CD14-positive monocyte (primary cell): ENCODE data around the gene COL26A1. TPM values are rescaled to one million over a fixed set of nuclear protein-coding genes. Genes with fewer than 3 reads are reported as not detected.
"Not testable (repeated sequence)": the region's sequence is repeated elsewhere in the genome, so short reads cannot be mapped to it uniquely, and the experiment has no call there.

Experiments
- DNase-seq, 3 donors: peaks; one replicate each; pipeline ENCODE4 v3.0.0-alpha.2; 2011 to 2022
- H2AFZ ChIP-seq: 2 replicates; pipeline ENCODE4 v1.6.0; 2012; ENCODE audit warnings: mild to moderate bottlenecking, low read depth, low read length, inconsistent platforms; ENCODE audit not compliant: insufficient read depth, poor library complexity, severe bottlenecking
- H3K27ac ChIP-seq, 2 donors: 1 replicate in 1 of 2; 2 replicates in 1 of 2; pipeline ENCODE4 v1.5.1; 2012 to 2013; ENCODE audit warnings: low read length in 2 of 2, control low read depth in 1 of 2, inconsistent platforms in 1 of 2, low read depth in 1 of 2, mild to moderate bottlenecking in 1 of 2
- H3K27me3 ChIP-seq, 2 donors: one replicate each; pipeline versions ENCODE4 v1.6.0 to v1.6.1; 2011 to 2013; ENCODE audit warnings: low read length in 2 of 2; ENCODE audit not compliant: control insufficient read depth in 2 of 2, insufficient read depth in 2 of 2
- H3K36me3 ChIP-seq, 2 donors: replicated peaks in 1 of 2; 1 replicate in 1 of 2; 2 replicates in 1 of 2; pipeline versions ENCODE4 v1.5.1 to v1.6.1; 2012 to 2013; ENCODE audit warnings: low read length in 2 of 2, control low read depth in 1 of 2, inconsistent platforms in 1 of 2, mild to moderate bottlenecking in 1 of 2; ENCODE audit not compliant: insufficient read depth in 2 of 2, control insufficient read depth in 1 of 2
- H3K4me1 ChIP-seq, 2 donors: 1 replicate in 1 of 2; 2 replicates in 1 of 2; pipeline versions ENCODE4 v1.5.1 to v1.6.1; 2012 to 2013; ENCODE audit warnings: low read length in 2 of 2, control low read depth in 1 of 2, inconsistent platforms in 1 of 2, mild to moderate bottlenecking in 1 of 2, moderate library complexity in 1 of 2; ENCODE audit not compliant: insufficient read depth in 2 of 2, control insufficient read depth in 1 of 2
- H3K4me2 ChIP-seq: replicated peaks from 2 replicates; pipeline ENCODE3; 2012; ENCODE audit warnings: low read length, moderate library complexity, mild to moderate bottlenecking; ENCODE audit not compliant: poor library complexity, severe bottlenecking; ENCODE audit errors: extremely low read depth
- H3K4me3 ChIP-seq, 3 experiments: fragments of 200-600 bp in 1 of 3; sonication (generic) in 1 of 3; replicated peaks in 1 of 3; 1 replicate in 2 of 3; 2 replicates in 1 of 3; pipeline ENCODE4 v1.5.1; 2011 to 2013; ENCODE audit warnings: low read length in 3 of 3, mild to moderate bottlenecking in 3 of 3, control low read depth in 2 of 3, low read depth in 2 of 3, inconsistent platforms in 1 of 3, moderate library complexity in 1 of 3
- H3K79me2 ChIP-seq: 2 replicates; pipeline ENCODE4 v1.6.0; 2012; ENCODE audit warnings: mild to moderate bottlenecking, control low read depth, inconsistent platforms, low read length, moderate library complexity; ENCODE audit not compliant: insufficient read depth
- H3K9ac ChIP-seq: 2 replicates; pipeline ENCODE4 v1.6.0; 2017; ENCODE audit warnings: low read length, mild to moderate bottlenecking; ENCODE audit not compliant: insufficient read depth, poor library complexity, severe bottlenecking
- H3K9me3 ChIP-seq, 2 donors: replicated peaks in 1 of 2; 1 replicate in 1 of 2; 2 replicates in 1 of 2; pipeline versions ENCODE4 v1.5.1 to v1.6.1; 2012 to 2013; ENCODE audit warnings: low read length in 2 of 2, control low read depth in 1 of 2; ENCODE audit not compliant: control insufficient read depth in 1 of 2, insufficient read depth in 1 of 2
- H4K20me1 ChIP-seq: 2 replicates; pipeline ENCODE4 v1.6.0; 2012; ENCODE audit warnings: mild to moderate bottlenecking, low read length, control low read depth, moderate library complexity; ENCODE audit not compliant: insufficient read depth
- H3K27ac Mint-ChIP-seq, 7 donors: one replicate each; pipeline ENCODE4 v1.8.0; 2020; ENCODE audit warnings: mild to moderate bottlenecking in 7 of 7, mixed read lengths in 7 of 7, moderate library complexity in 6 of 7, inconsistent platforms in 2 of 7
- H3K27me3 Mint-ChIP-seq, 3 donors: one replicate each; pipeline ENCODE4 v1.8.0; 2021 to 2022; ENCODE audit warnings: low read depth in 3 of 3, mild to moderate bottlenecking in 3 of 3, mixed read lengths in 3 of 3, moderate library complexity in 3 of 3, inconsistent platforms in 1 of 3
- H3K36me3 Mint-ChIP-seq, 2 donors: one replicate each; pipeline ENCODE4 v1.8.0; 2020; ENCODE audit warnings: mixed read lengths in 2 of 2, inconsistent platforms in 1 of 2, mild to moderate bottlenecking in 1 of 2
- H3K4me1 Mint-ChIP-seq: one replicate; pipeline ENCODE4 v1.8.0; 2020; ENCODE audit warnings: mild to moderate bottlenecking, mixed read lengths
- H3K4me3 Mint-ChIP-seq, 2 donors: one replicate each; pipeline ENCODE4 v1.8.0; 2020; ENCODE audit warnings: mild to moderate bottlenecking in 2 of 2, mixed read lengths in 2 of 2, moderate library complexity in 1 of 2
- H3K9me3 Mint-ChIP-seq, 7 donors: one replicate each; pipeline ENCODE4 v1.8.0; 2020 to 2022; ENCODE audit warnings: mixed read lengths in 7 of 7, mild to moderate bottlenecking in 6 of 7, moderate library complexity in 6 of 7, inconsistent platforms in 2 of 7
- WGBS: methylation state at CpG from one replicate; pipeline ENCODE4 v1.1.5; 2013; ENCODE audit warnings: missing lambda C conversion rate; ENCODE audit not compliant: insufficient coverage; 5-methylcytosine and 5-hydroxymethylcytosine counted together
- intact Hi-C, 2 donors: fragments of 100-400 bp; cut with micrococcal nuclease; formaldehyde crosslinking; loops; one replicate each; pipeline versions ENCODE4 v1.15.0 to v1.15.1; 2023
- polyA plus RNA-seq, 3 donors: library from polyadenylated mRNA; depleted of rRNA in 1 of 3; unstranded in 2 of 3; stranded (reverse) in 1 of 3; fragments of 300-500 nt in 2 of 3; fragments of >200 nt in 1 of 3; fragmentation: Illumina TruSeq in 2 of 3; gene quantifications; 1 replicate in 2 of 3; 2 replicates in 1 of 3; pipeline ENCODE4 v1.2.3, GENCODE V29; 2012 to 2021
- TF ChIP-seq, protein P1 (sequence below): fragments of 200-600 bp; IDR thresholded peaks from one replicate; pipeline ENCODE4 v1.8.0; 2022; ENCODE audit warnings: antibody characterized with exemption, mild to moderate bottlenecking

Gene COL26A1
- polyA plus RNA-seq, 3 donors = not detected

DNA sequence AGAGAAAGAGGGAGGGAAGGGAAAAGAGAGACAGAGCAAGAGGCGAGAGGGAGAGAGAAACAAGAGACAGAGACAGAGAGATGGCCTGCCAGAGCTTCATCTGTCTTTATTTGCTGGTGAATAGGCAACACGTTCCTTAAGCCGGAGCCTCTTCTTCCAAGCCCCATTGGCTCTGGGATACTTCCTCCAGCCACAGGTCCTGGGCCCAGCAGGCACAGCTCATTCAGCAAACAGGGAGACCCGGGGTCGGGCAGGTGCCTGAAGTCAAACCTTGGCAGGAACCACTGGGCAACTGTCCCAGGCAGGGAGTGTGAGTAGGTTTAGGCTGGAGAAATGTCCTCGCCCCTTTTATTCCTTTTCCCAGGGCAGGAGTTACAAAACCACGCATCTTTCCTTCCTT lies 198.2 kb downstream of the COL26A1 start:
- Histone ChIP-seq H3K4me2 (no peak overlapping the region), H3K27me3 (no peaks in the 10 kb centered on the region), H3K36me3 (no peaks in the 10 kb centered on the region), H3K9me3 (no peaks in the 10 kb centered on the region), H3K4me1 (no peaks in the 10 kb centered on the region), H3K79me2 (no peaks in the 10 kb centered on the region), H2AFZ (no peak overlapping the region), H4K20me1 (no peaks in the 10 kb centered on the region), H3K27ac (no peak overlapping the region), H3K4me3 (no peak overlapping the region), H3K9ac (no peak overlapping the region)
- Mint-ChIP-seq H3K4me1 (peaks cover 2% of the 10 kb centered on the region), H3K36me3 (no peaks in the 10 kb centered on the region), H3K4me3 (no peak overlapping the region), H3K27me3 (peaks cover 0 to 9% (median 6%) of the 10 kb centered on the region in 3 donors), H3K27ac (peak overlapping the region in 2 of 7 donors; percentile 31 to 85), H3K9me3 (no peaks in the 10 kb centered on the region)
- intact Hi-C loops = no loop called here
- no peak for DNase-seq
- WGBS = 88% methylated on average over 3 of the region's 7 CpGs
- TF ChIP-seq, protein P1, sequence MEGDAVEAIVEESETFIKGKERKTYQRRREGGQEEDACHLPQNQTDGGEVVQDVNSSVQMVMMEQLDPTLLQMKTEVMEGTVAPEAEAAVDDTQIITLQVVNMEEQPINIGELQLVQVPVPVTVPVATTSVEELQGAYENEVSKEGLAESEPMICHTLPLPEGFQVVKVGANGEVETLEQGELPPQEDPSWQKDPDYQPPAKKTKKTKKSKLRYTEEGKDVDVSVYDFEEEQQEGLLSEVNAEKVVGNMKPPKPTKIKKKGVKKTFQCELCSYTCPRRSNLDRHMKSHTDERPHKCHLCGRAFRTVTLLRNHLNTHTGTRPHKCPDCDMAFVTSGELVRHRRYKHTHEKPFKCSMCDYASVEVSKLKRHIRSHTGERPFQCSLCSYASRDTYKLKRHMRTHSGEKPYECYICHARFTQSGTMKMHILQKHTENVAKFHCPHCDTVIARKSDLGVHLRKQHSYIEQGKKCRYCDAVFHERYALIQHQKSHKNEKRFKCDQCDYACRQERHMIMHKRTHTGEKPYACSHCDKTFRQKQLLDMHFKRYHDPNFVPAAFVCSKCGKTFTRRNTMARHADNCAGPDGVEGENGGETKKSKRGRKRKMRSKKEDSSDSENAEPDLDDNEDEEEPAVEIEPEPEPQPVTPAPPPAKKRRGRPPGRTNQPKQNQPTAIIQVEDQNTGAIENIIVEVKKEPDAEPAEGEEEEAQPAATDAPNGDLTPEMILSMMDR = no peak

DNA sequence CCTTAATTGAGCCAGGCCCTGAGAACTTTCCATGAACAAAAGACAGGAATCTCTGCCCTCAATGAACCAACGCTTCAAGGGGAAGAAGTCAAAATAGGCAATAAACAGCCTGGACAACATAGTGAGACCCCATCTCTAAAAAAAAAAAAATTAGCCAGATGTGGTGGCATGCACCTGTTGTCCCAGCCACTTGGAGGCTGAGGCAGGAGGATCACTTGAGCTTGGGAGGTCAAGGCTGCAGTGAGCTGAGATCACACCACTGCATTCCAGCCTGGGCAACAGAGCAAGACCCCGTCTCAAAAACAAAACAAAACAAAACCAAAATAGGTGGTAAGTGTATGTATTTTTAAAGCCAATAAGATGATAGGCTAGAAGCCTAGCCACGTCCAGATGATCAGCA lies 198.6 kb downstream of the COL26A1 start:
- H3K4me3 ChIP-seq, H3K36me3 Mint-ChIP-seq: not testable (repeated sequence)

More for the DNA sequence above, 198.6 kb downstream of the COL26A1 start:
- intact Hi-C loops, H3K4me1 Mint-ChIP-seq, H3K27ac Mint-ChIP-seq, H3K36me3 ChIP-seq, H3K9me3 Mint-ChIP-seq, H3K9me3 ChIP-seq, H4K20me1 ChIP-seq, H3K79me2 ChIP-seq, H2AFZ ChIP-seq, H3K27me3 Mint-ChIP-seq, H3K4me3 Mint-ChIP-seq, H3K4me2 ChIP-seq, H3K27me3 ChIP-seq, H3K9ac ChIP-seq, DNase-seq, H3K4me1 ChIP-seq, H3K27ac ChIP-seq: not testable (repeated sequence)
- WGBS = no CpG with 5 or more reads among the region's 3 CpGs
